Kidney (tissue), 14 donors: ENCODE data around the gene ALG5. TPM values are rescaled to one million over a fixed set of nuclear protein-coding genes. Genes with fewer than 3 reads are reported as not detected.
A peak's percentile ranks its signal among the peaks of the same experiment; 100 is the strongest.

ENCODE experiments used
- DNase-seq, 5 donors: peaks; one replicate each; pipeline ENCODE4 v3.0.0-alpha.2; 2013 to 2020
- FAIRE-seq: peaks from 2 replicates; lab custom pipeline; 2012; peaks lifted over from hg19 to GRCh38; lab: Jason Lieb, UNC
- H3K27ac ChIP-seq, 2 donors: one replicate each; pipeline ENCODE4 v1.7.0; 2013; ENCODE audit warnings: low read depth in 2 of 2, low read length in 2 of 2, inconsistent platforms in 1 of 2
- H3K27me3 ChIP-seq: one replicate; pipeline ENCODE4 v1.7.1; 2013; ENCODE audit warnings: low read length, inconsistent platforms; ENCODE audit not compliant: control insufficient read depth, insufficient read depth
- H3K36me3 ChIP-seq, 3 donors: one replicate each; pipeline versions ENCODE4 v1.7.0 to v1.7.1; 2013; ENCODE audit warnings: low read length in 3 of 3, control low read depth in 1 of 3, inconsistent platforms in 1 of 3; ENCODE audit not compliant: insufficient read depth in 3 of 3, control insufficient read depth in 2 of 3
- H3K4me1 ChIP-seq, 3 donors: one replicate each; pipeline versions ENCODE4 v1.7.0 to v1.7.1; 2013; ENCODE audit warnings: low read length in 3 of 3, inconsistent platforms in 1 of 3, low read depth in 1 of 3; ENCODE audit not compliant: control insufficient read depth in 2 of 3, insufficient read depth in 2 of 3
- H3K4me3 ChIP-seq, 3 donors: one replicate each; pipeline versions ENCODE4 v1.7.0 to v1.8.1; 2013; ENCODE audit warnings: low read length in 3 of 3, control low read depth in 1 of 3, inconsistent platforms in 1 of 3
- H3K9ac ChIP-seq, 3 donors: one replicate each; pipeline versions ENCODE4 v1.7.0 to v1.7.1; 2013; ENCODE audit warnings: low read length in 3 of 3, control low read depth in 1 of 3, inconsistent platforms in 1 of 3
- H3K9me3 ChIP-seq, 3 donors: one replicate each; pipeline versions ENCODE4 v1.7.0 to v1.7.1; 2013; ENCODE audit warnings: low read length in 3 of 3, control low read depth in 1 of 3, inconsistent platforms in 1 of 3; ENCODE audit not compliant: control insufficient read depth in 2 of 3, insufficient read depth in 1 of 3
- CTCF ChIP-seq: IDR thresholded peaks from 3 replicates; pipeline ENCODE4 v1.5.1; 2012; ENCODE audit warnings: mild to moderate bottlenecking, moderate library complexity, borderline replicate concordance; ENCODE audit not compliant: insufficient read depth; ENCODE audit errors: extremely low read depth
- intact Hi-C: fragments of 100-400 bp; cut with DNase I; formaldehyde crosslinking; loops from one replicate; pipeline ENCODE4 v1.11.1; 2022
- polyA plus RNA-seq: library from polyadenylated mRNA; stranded (reverse); fragments of 350-450 nt; fragmentation: Illumina TruSeq; extraction: RNeasy Lipid Tissue Mini Kit (QIAGEN cat#74804); gene quantifications from one replicate; pipeline ENCODE4 v1.2.3, GENCODE V29; 2014; ENCODE audit warnings: low read depth, low replicate concordance; ENCODE audit not compliant: insufficient read depth
- total RNA-seq: library from RNA; stranded (reverse); fragmentation: NEBNext Ultra II Directional; extraction: Animal tissue kit (Norgen Biotek cat#: 25700); gene quantifications from one replicate; pipeline ENCODE4 v1.2.1, GENCODE V29; 2021
- donor health status: control.
- donor health status: control.
- donor health status: control.
- donor health status: control.
- donor health status: control.
- donor health status: DM: yes; HTN: yes; CAD: no.
- donor health status: Normal renal cell carcinoma (clear cell type).

ALG5 gene
- total and polyA plus RNA-seq, 2 donors from 2014 or later = 42.6 to 54.5 TPM

- peak in 1 of 5 donors; percentile 6 for DNase-seq
- Histone ChIP-seq H3K27me3 (no peaks in the 10 kb centered on the region), H3K36me3 (peaks cover 4 to 7% (median 6%) of the 10 kb centered on the region in 3 donors), H3K4me3 (no peak overlapping the region), H3K9ac (no peak overlapping the region), H3K9me3 (no peaks in the 10 kb centered on the region), H3K27ac (no peak overlapping the region), H3K4me1 (peaks cover 0 to 12% (median 0%) of the 10 kb centered on the region in 3 donors)
- intact Hi-C loops = no loop called here
- no peak for FAIRE-seq
- no peak for TF ChIP-seq CTCF
Observed at GRCh38 chr13:36965767-36966166, 33.4 kb downstream of the ALG5 start.

GRCh38 chr13:36959456-36960116 is 39.6 kb downstream of the ALG5 start:
- Histone ChIP-seq H3K9me3 (no peaks in the 10 kb centered on the region), H3K4me3 (no peak overlapping the region), H3K27me3 (no peaks in the 10 kb centered on the region), H3K36me3 (peaks cover 4 to 5% (median 5%) of the 10 kb centered on the region in 3 donors), H3K4me1 (no peaks in the 10 kb centered on the region), H3K9ac (no peak overlapping the region), H3K27ac (no peak overlapping the region)
- FAIRE-seq = no peak
- intact Hi-C loops = no loop called here
- no peak for DNase-seq
- TF ChIP-seq CTCF = no peak

- no peak for DNase-seq
- TF ChIP-seq CTCF = no peak
- H3K4me3 ChIP-seq = no peak overlapping the region
- H3K36me3 ChIP-seq = peaks cover 3 to 7% (median 5%) of the 10 kb centered on the region in 3 donors
- intact Hi-C loops = no loop called here
- no peaks in the 10 kb centered on the region for H3K4me1 ChIP-seq
- FAIRE-seq = no peak
- H3K27ac ChIP-seq = no peak overlapping the region
- no peaks in the 10 kb centered on the region for H3K27me3 ChIP-seq
- no peaks in the 10 kb centered on the region for H3K9me3 ChIP-seq
- H3K9ac ChIP-seq = no peak overlapping the region
Observed at GRCh38 chr13:36954542-36954941, 44.6 kb downstream of the ALG5 start.
